Prostate gland (tissue), 2 donors: ENCODE data around the gene KBTBD3. TPM values are rescaled to one million over a fixed set of nuclear protein-coding genes. Genes with fewer than 3 reads are reported as not detected.

Experiments used
- DNase-seq: peaks from one replicate; pipeline ENCODE4 v3.0.0-alpha.2; 2019; ENCODE audit warnings: low spot score
- H3K27ac ChIP-seq, 2 donors: fragments of 200-600 bp; sonication (generic); 2 replicates each; pipeline ENCODE4 v1.5.1; 2017 to 2019
- H3K27me3 ChIP-seq: fragments of 200-600 bp; sonication (generic); replicated peaks from 2 replicates; pipeline ENCODE4 v1.5.1; 2019; ENCODE audit not compliant: insufficient read depth
- H3K36me3 ChIP-seq, 2 donors: fragments of 200-600 bp; sonication (generic); 1 replicate in 1 of 2; 2 replicates in 1 of 2; pipeline versions ENCODE4 v1.5.1 to v1.8.1; 2017 to 2019
- H3K4me1 ChIP-seq: fragments of 200-600 bp; sonication (generic); replicated peaks from 2 replicates; pipeline ENCODE4 v1.5.1; 2019
- H3K4me3 ChIP-seq, 2 donors: fragments of 200-600 bp; sonication (generic); 2 replicates each; pipeline ENCODE4 v1.5.1; 2017 to 2019
- H3K9me3 ChIP-seq: fragments of 200-600 bp; sonication (generic); 2 replicates; pipeline ENCODE4 v1.5.1; 2017
- CTCF ChIP-seq, 4 experiments: fragments of 200-600 bp in 2 of 4; fragments of 450-650 bp in 2 of 4; sonication (generic) in 2 of 4; IDR thresholded peaks; 1 replicate in 3 of 4; 2 replicates in 1 of 4; pipeline ENCODE4 v1.5.1; 2016 to 2019; ENCODE audit warnings: antibody characterized with exemption in 4 of 4, mild to moderate bottlenecking in 2 of 4, moderate library complexity in 2 of 4
- POLR2A ChIP-seq: fragments of 450-650 bp; IDR thresholded peaks from one replicate; pipeline ENCODE4 v1.6.1; 2016; ENCODE audit warnings: antibody characterized with exemption, mild to moderate bottlenecking
- POLR2AphosphoS5 ChIP-seq: sonication (generic); formaldehyde crosslinking; IDR thresholded peaks from one replicate; pipeline ENCODE4 v1.6.1; 2017; ENCODE audit warnings: antibody characterized with exemption
- whole genome bisulfite sequencing: methylation state at CpG from one replicate; pipeline ENCODE4 v1.1.5; 2018; 5-methylcytosine and 5-hydroxymethylcytosine counted together
- intact Hi-C: fragments of 100-400 bp; cut with DNase I; formaldehyde crosslinking; loops from one replicate; pipeline ENCODE4 v1.14.2; 2022
- total RNA-seq, 2 donors: library from RNA; depleted of rRNA; stranded (reverse); fragments of >200 nt; gene quantifications; one replicate each; pipeline ENCODE4 v1.1.0, GENCODE V29; 2016

The KBTBD3 gene
- total RNA-seq, 2 donors from 2014 or later: 3.8 to 7.3 TPM

GRCh38 chr11:106051103-106051502, 26.0 kb downstream of the KBTBD3 start:
- Histone ChIP-seq H3K27ac (no peak overlapping the region), H3K9me3 (no peaks in the 10 kb centered on the region), H3K4me3 (no peak overlapping the region), H3K27me3 (no peaks in the 10 kb centered on the region), H3K4me1 (no peaks in the 10 kb centered on the region), H3K36me3 (no peaks in the 10 kb centered on the region)
- intact Hi-C loops: no loop called here
- no peak for DNase-seq
- 87% methylated on average over 2 of the region's 2 CpGs for WGBS
- TF ChIP-seq POLR2A (no peak), CTCF (IDR thresholded peaks at IDR 0.05) (no peak), POLR2AphosphoS5 (no peak)

- no peak for DNase-seq
- no peaks in the 10 kb centered on the region for H3K27me3 ChIP-seq
- no peak overlapping the region for H3K27ac ChIP-seq
- H3K36me3 ChIP-seq: no peaks in the 10 kb centered on the region
- WGBS: 74% methylated on average over 5 of the region's 5 CpGs
- no peak overlapping the region for H3K4me3 ChIP-seq
- TF ChIP-seq POLR2A (no peak), POLR2AphosphoS5 (no peak), CTCF (IDR thresholded peaks at IDR 0.05) (no peak)
- H3K4me1 ChIP-seq: no peaks in the 10 kb centered on the region
- intact Hi-C loops: no loop called here
- no peaks in the 10 kb centered on the region for H3K9me3 ChIP-seq
Measured at GRCh38 chr11:106049727-106050476, 27.2 kb downstream of the KBTBD3 start.

GRCh38 chr11:106047631-106048030, 29.5 kb downstream of the KBTBD3 start:
- no peaks in the 10 kb centered on the region for H3K9me3 ChIP-seq
- no peaks in the 10 kb centered on the region for H3K27me3 ChIP-seq
- no peaks in the 10 kb centered on the region for H3K4me1 ChIP-seq
- DNase-seq: no peak
- no peak overlapping the region for H3K4me3 ChIP-seq
- no peak for TF ChIP-seq POLR2A
- TF ChIP-seq POLR2AphosphoS5: no peak
- TF ChIP-seq CTCF (IDR thresholded peaks at IDR 0.05): no peak
- no peaks in the 10 kb centered on the region for H3K36me3 ChIP-seq
- H3K27ac ChIP-seq: no peak overlapping the region
- intact Hi-C loops: no loop called here

- no peak overlapping the region for H3K4me3 ChIP-seq
- H3K9me3 ChIP-seq: no peaks in the 10 kb centered on the region
- H3K36me3 ChIP-seq: no peaks in the 10 kb centered on the region
- no peak for TF ChIP-seq POLR2AphosphoS5
- no peak for TF ChIP-seq POLR2A
- TF ChIP-seq CTCF (IDR thresholded peaks at IDR 0.05): no peak
- no peak overlapping the region for H3K27ac ChIP-seq
- DNase-seq: no peak
- H3K27me3 ChIP-seq: no peaks in the 10 kb centered on the region
- H3K4me1 ChIP-seq: no peaks in the 10 kb centered on the region
- intact Hi-C loops: no loop called here
Measured at GRCh38 chr11:106043540-106043939, 33.6 kb downstream of the KBTBD3 start.

- intact Hi-C loops: no loop called here
- Histone ChIP-seq H3K9me3 (no peaks in the 10 kb centered on the region), H3K36me3 (no peaks in the 10 kb centered on the region), H3K4me3 (no peak overlapping the region), H3K4me1 (no peaks in the 10 kb centered on the region), H3K27me3 (no peaks in the 10 kb centered on the region), H3K27ac (no peak overlapping the region)
- TF ChIP-seq POLR2AphosphoS5 (no peak), POLR2A (no peak), CTCF (IDR thresholded peaks at IDR 0.05) (no peak)
- DNase-seq: no peak
- 52% methylated on average over 2 of the region's 2 CpGs for WGBS
Measured at GRCh38 chr11:106032861-106033260, 44.3 kb downstream of the KBTBD3 start.
